Stimulated activated CD4-positive, alpha-beta T cell treated with anti-CD3 and anti-CD28 coated beads, TNF-alpha, amount 100 ng/mL, for 1 hour (primary cell): Measurements from ENCODE around the gene SPC25.

Experiments used
- DNase-seq, 3 donors: peaks; one replicate each; pipeline ENCODE4 v3.0.0-alpha.2; 2020; ENCODE audit warnings: low read depth in 3 of 3, low spot score in 1 of 3

Gene SPC25

GRCh38 chr2:168848225-168848624 is 42.0 kb downstream of the SPC25 start:
- no peak for DNase-seq

- no peak for DNase-seq
Measured at GRCh38 chr2:168843253-168843652, 47.0 kb downstream of the SPC25 start.

- DNase-seq = no peak
Measured at GRCh38 chr2:168841445-168841844, 48.8 kb downstream of the SPC25 start.

- no peak for DNase-seq
Measured at GRCh38 chr2:168835969-168836368, 54.3 kb downstream of the SPC25 start.

GRCh38 chr2:168831662-168832061 is 58.6 kb downstream of the SPC25 start:
- DNase-seq = no peak

GRCh38 chr2:168830958-168831357 is 59.3 kb downstream of the SPC25 start:
- DNase-seq = no peak

- DNase-seq = no peak
Measured at GRCh38 chr2:168825126-168825525, 65.1 kb downstream of the SPC25 start.

GRCh38 chr2:168821992-168822391 is 68.2 kb downstream of the SPC25 start:
- DNase-seq = no peak

GRCh38 chr2:168821577-168821976 is 68.7 kb downstream of the SPC25 start:
- no peak for DNase-seq
